GM19397 (cell line): ENCODE results near the gene SYT6.
"Not testable (repeated sequence)": the region's sequence is repeated elsewhere in the genome, so short reads cannot be mapped to it uniquely, and the experiment has no call there.

Experiments used
- ATAC-seq: cut with Tn5 transposase; IDR thresholded peaks from one replicate; pipeline ENCODE4 v1.9.1; 2021; ENCODE audit warnings: mild to moderate bottlenecking, moderate library complexity; ENCODE audit not compliant: unreplicated experiment

The SYT6 gene

DNA sequence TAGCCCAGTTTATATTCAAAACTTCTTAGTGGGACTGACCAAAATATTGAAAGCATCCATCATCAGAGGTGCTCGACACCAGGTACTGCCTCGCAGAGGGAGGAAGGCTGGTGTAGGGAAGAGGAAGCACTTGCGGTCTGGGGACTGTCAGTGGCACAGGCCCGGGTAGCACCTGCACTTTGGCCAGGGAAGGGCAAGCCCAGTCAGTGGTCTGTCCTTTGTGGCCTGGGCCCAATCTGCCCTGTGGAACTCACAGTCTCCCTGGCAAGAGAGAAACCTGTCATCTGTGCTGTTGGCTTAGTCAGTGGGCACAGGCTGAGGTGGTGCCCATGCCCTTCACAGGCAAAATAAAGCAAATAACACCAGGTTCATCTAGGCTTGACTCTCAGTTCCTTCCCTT lies 77.4 kb downstream of the SYT6 start:
- ATAC-seq: no peak

DNA sequence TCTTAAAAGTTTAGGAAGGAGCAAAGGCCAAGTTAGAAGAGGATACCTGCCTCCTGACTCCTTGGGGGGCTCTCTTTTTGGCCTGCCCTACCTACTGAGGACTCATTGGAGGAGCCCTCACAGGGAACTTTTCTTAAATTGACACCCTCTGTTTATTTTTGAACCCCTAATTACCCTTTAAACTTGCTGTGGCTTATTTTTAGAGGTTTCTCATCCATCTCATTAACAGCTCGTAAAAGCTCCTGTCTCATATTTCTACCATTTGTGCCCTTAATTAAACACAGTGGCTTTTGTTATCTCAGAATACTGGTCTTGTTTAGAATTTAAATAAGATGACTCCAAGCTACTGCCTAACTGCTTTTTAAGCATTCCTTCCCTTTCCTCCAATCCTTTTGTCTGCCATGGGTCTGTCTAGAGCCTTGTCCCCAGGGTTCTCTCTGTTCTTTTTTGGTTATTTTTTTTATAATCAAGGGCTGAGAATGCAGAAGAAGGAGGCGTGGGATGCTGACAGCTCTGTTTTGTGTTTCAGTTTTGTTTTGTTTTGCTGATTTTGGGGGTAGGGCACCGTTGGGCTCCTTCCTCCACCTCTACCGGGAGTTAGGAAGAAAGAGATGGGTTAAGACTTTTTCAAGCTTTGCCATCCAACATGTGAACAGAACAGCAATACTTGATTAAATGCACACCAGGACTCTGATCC lies 78.0 kb downstream of the SYT6 start:
- ATAC-seq: no peak

DNA sequence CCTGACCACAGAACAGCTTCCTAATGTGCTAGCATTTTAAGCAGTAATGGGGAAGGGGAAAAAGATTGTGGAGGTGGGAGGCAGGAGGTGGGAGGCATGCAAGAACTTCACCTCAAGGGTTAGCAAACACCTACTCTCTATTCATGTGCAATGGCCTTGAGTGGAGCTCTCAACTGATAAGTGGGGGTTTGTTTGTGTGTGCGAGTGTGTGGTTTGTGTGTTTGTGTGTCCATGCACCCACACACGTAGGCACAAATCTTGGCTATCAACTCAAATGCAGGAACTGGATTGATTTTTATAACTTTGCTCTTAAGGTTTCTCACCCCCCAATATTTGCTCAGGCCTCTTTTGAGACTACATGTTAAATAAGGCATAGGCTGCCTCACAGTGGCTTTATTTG lies 78.6 kb downstream of the SYT6 start:
- no peak for ATAC-seq

DNA sequence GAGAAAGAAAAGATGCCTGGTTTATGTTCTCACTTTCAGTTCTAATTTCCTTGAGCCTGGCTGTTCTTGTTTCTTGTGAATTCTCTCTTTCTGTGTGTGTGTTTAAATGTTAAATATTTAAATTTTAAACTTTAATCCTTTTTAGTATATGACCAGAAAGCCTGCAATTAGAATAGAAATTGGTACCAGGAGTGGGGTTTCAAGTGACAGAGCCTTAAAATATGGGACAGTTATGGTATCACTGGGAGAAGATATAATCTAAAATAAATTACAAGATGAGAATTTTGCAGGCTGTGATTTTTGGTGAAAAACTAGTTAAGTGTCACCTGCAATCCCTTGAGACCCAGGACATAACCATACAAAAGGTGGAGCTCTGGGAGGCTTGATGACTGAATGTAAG lies 81.4 kb downstream of the SYT6 start:
- ATAC-seq: no peak

DNA sequence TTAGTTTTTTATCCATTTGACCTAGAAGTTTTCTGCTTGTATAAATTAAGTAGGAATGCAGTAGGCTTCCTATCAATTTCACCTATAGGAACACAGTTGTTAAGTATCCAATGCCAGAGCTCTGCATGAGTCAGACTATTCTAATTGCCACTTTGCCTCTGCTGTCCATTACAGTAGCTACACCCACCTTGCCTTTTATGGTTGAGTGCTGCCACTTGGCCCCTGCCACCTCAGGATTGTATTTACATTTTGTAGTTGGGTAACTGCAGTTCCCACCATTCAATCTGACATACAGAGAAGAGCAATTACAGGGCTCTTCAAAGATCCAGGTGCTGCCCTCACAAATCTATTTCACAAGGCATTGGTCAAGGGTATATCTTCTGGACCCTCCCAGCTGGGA lies 83.9 kb downstream of the SYT6 start:
- ATAC-seq: not testable (repeated sequence)

DNA sequence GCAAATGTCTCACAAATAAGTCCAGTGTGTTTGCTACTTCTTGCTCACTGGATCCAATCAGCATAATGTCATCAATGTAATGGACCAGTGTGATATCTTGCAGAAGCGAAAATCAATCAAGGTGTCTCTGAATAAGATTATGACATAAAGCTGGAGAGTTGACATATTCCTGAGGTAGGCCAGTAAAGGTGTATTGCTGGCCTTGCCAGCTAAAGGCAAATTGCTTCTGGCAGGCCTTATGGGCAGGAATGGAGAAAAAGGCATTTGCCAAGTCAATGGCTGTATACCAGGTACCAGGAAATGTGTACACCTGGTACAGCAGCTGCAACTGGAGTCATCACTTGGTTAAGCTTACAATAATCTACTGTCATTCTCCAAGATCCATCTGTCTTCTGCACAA lies 85.0 kb downstream of the SYT6 start:
- ATAC-seq: not testable (repeated sequence)

DNA sequence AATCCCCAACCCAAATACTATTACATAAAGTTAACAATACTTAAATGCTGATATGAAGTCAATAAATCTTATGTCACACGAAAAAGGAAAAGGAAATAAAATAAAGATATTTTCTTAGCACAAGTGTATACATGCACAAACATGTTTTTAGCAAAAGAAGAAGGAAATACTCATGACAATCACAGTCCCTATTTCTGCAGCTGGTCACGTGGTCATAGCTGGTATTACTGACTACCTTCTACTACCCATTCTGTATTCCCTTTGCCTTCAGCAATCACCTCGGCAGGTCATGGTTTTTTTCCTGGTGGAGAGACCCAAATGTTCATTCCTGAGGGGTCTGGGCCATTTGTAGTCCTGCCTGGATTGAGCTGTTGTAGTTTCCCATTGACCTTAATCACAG lies 88.0 kb downstream of the SYT6 start:
- not testable (repeated sequence) for ATAC-seq

DNA sequence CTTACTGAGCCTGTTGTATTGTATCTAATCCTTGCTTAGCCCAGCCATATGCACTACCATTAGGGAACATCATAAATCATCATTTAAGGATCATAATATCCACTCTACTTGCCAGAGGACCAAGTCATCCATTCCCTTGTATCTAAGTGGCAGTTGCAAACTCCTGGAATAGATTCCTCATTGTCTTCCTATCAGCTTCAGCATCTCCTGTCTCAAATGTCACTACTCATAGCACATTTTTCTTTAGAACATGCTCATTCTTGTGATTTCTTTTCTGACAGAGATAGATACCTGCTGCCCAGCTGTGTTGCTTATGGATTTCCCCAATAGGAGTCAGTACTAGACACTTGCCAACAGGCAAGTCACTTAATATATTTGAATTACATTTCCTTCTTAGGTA lies 90.1 kb downstream of the SYT6 start:
- ATAC-seq: no peak

DNA sequence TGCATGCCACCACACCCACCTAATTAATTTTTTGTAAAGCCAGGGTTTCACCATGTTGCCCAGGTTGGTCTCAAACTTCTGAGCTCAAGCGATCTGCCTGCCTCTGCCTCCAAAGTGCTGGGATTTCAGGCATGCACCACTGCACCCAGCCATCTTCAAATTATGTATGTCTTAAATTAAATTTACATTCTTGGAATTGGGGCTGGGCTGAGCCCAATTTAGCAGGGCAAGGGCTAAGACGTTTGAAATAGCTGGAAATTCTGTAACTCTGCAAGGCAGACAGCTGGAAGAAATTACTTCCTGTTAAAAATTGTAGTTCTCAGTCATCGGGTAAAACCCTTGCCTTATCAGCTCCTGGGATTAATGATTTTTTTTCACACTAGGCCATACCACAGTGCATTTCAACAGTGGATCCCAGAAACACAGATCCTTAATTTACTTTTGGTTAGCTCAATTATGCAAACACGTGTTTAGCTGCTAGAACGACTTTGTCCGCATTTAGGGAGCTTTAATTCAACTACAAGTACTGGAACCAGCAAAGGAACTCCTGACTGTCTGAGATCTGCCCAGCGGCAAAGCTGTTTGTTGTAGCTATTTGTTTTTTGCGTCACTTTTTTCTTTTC lies 91.1 kb downstream of the SYT6 start:
- no peak for ATAC-seq

DNA sequence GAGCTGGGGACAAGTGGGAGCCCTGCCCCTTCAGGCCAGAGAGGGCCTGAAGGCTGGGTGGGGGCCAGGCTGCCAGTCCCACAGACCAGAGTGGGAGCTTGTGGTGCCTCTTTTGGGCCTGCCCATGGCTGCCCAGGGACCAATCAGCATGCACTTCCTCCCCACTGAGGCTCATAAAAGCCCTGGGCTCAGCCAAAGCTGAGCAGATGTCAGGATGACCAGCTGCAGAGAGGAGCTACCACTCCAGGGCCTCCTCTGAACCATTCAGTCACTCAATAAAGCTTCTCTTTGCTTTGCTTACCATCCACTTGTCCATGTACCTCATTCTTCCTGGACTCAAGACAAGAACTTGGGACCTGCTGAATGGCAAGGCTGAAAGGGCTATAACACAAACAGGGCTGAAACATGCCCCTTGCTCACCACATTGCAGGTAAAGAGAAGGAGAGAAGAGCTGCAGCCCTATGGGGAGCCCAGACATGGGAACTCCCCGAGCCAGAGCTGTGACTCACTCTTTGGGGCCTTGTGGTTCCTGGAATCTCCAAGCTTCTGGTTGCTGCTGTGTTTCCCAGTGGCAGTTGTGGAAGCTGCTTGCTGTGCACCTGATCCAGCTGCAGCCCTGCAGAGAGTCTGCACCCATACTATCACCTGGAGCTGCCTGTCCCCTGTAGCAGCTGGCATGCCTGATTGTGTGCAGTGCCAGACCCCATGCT lies 92.4 kb downstream of the SYT6 start:
- no peak for ATAC-seq

DNA sequence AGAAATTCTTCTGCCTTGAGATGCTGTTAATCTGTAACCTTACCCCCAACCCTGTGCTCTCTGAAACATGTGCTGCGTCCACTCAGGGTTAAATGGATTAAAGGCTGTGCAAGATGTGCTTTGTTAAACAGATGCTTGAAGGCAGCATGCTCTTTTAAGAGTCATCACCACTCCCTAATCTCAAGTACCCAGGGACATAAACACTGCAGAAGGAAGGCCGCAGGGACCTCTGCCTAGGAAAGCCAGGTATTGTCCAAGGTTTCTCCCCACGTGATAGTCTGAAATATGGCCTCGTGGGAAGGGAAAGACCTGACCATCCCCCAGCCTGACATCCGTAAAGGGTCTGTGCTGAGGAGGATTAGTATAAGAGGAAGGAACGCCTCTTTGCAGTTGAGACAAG lies 95.4 kb downstream of the SYT6 start:
- ATAC-seq: not testable (repeated sequence)

DNA sequence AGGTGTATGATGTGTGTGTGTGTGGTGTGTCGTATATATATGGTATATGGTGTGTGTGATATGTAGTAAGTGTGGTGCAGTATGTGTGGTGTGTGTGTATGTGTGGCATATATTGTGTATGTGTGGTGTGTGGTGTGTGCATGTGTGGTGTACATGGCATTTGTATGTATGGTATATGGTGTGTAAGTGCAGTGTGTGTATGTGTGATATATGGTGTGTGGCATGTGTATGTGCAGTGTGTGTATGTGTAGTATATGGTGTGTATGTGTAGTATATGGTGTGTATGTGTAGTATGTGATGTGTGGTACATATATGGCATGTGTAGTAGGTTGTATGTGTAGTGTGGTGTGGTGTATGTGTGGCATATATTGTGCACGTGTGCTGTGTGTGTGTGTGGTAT lies 99.5 kb downstream of the SYT6 start:
- no peak for ATAC-seq

DNA sequence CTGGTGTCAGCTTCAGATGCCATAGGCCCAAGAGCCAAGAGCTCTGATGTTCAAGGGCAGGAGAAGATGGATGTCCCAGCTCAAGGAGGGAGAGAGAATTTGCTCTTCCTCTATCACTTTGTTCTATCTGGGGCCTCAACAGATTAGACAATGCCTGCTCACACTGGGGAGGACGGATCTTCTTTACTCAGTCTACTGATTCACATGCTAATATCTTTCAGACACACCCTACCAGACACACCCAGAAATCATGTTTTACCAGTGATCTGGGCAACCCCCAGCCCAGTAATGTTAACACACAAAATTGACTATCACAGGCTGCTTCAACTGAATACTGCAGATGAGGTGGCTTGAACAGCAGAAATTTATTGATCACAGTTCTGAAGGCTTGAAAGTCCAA lies 105.4 kb downstream of the SYT6 start:
- no peak for ATAC-seq

DNA sequence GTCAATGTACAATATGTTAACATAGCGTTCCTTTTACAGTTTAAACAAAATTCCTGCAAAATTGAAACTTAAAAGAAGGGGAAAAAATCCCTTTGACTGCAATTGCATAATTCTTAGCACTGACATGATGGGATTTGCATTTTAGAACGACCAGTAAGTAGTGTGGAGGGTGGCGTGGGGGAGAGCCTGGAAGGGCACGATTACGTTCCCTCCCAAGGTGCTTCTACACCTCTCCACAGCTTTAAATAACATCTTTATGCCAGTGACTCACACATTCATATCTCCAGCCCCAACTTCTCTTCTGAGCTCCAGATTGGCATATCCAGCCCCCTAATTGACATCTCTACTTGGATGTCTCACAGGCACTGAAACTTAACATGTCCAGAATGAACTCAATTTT lies 110.1 kb downstream of the SYT6 start:
- ATAC-seq: no peak

DNA sequence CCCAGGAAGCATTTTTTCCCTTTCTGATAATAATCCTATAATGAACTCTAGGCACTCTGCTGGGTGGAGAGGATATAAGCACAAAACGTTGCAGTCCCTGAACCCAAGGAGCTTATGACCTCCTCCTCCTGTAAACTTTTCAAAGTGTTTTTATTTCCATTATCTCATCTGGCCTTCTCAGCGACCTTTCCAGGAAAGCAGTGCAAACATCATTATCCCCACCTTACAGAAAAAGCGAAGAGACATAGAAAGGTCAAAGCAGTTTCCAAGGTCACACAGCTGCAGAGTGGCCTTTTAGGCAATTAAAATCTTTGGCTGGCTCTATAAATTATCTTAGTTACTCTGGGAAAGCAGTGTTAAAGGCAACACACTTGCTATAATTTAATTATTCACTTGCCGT lies 110.6 kb downstream of the SYT6 start:
- ATAC-seq: no peak

DNA sequence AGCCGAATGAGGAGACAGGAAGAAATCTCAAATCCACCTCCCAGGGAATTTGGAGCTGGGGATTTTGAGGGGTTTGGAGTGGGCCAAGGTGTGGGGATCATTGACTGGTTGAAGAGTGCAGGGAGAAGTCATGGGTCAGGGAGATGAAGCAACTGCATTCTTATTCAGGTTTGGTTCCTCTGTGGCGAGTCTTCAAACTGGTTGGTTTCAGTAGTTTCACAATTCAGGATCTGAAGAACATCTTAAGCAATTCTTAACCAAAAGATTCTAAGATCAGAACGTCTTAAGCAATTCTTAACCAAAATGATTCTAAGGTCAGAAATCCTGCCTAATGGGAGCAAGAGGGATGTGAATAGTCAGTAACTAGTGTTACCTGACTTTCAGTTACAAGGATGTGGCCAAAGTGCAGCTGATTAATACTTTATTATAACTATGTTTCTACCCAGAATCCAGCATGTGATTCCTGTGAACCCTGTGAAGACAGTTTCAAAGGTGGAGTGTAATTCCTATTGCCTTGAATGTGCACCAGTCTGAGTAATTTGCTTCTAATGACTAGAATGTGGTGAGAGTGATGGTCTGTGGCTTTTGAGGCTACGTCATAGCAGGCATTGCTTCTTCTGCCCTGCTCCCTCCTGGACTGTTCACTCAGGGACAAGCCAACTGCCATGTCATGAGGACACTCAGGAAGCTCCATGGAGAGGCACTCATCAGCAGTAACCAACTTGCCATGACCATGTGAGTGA lies 113.2 kb downstream of the SYT6 start:
- ATAC-seq: no peak
